GM12878 (cell line): Measurements from ENCODE around the gene CARMIL3. TPM values are rescaled to one million over a fixed set of nuclear protein-coding genes. Genes with fewer than 3 reads are reported as not detected.

Experiments used
- ATAC-seq: fragments of 200-7000 bp; cut with Tn5 transposase; 3 replicates; pipeline ENCODE4 v1.9.1; 2020; ENCODE audit warnings: mild to moderate bottlenecking, moderate library complexity
- BruUV-seq: library from RNA; stranded (reverse); fragments of 400-500 nt; replicated peaks from 2 replicates; lab custom pipeline; 2021; lab: Mats Ljungman, UMichigan
- CTCF ChIA-PET: fragments of 300-600 bp; sonication (Branson Sonifier 250); formaldehyde crosslinking; extraction: SDS; loops from one replicate; lab custom pipeline; 2021; ENCODE audit warnings: inconsistent platforms; lab: Yijun Ruan, JAX
- POLR2A ChIA-PET: fragments of 350-600 bp; formaldehyde crosslinking; extraction: SDS; loops from one replicate; lab custom pipeline; 2021; ENCODE audit warnings: inconsistent platforms; lab: Charles Lee
- RAD21 ChIA-PET: fragments of 300-600 bp; sonication (Branson Sonifier 250); formaldehyde crosslinking; loops from one replicate; lab custom pipeline; 2023; ENCODE audit warnings: antibody characterized with exemption; ENCODE audit not compliant: unreplicated experiment; lab: Charles Lee
- SMC1A ChIA-PET: fragments of 300-600 bp; sonication (Branson Sonifier 250); formaldehyde crosslinking; loops from one replicate; lab custom pipeline; 2023; ENCODE audit not compliant: unreplicated experiment, uncharacterized antibody; lab: Charles Lee
- DNase-seq: peaks from one replicate; pipeline ENCODE4 v3.0.0-alpha.2; 2011; ENCODE audit warnings: low read depth, low spot score
- FAIRE-seq: peaks from 3 replicates; lab custom pipeline; 2011; peaks lifted over from hg19 to GRCh38; lab: Jason Lieb, UNC
- H2AFZ ChIP-seq: 2 replicates; pipeline ENCODE4 v1.6.0; 2011; ENCODE audit warnings: low read depth, low read length, control low read depth; ENCODE audit not compliant: control insufficient read depth
- H3K27ac ChIP-seq: 2 replicates; pipeline ENCODE4 v1.5.1; 2011; ENCODE audit warnings: control low read depth; ENCODE audit not compliant: control insufficient read depth, insufficient read depth
- H3K27me3 ChIP-seq, 2 experiments: replicated peaks in 1 of 2; 2 replicates each; pipeline versions ENCODE4 v1.6.0 to v1.6.1; 2011; ENCODE audit warnings: low read length in 1 of 2; ENCODE audit not compliant: control insufficient read depth in 2 of 2, insufficient read depth in 2 of 2
- H3K36me3 ChIP-seq, 2 experiments: 2 replicates each; pipeline ENCODE4 v1.5.1; 2011; ENCODE audit warnings: low read length in 1 of 2; ENCODE audit not compliant: control insufficient read depth in 2 of 2, insufficient read depth in 2 of 2
- H3K4me1 ChIP-seq: 2 replicates; pipeline ENCODE4 v1.6.1; 2011; ENCODE audit warnings: mild to moderate bottlenecking, low read length, moderate library complexity, mixed read lengths; ENCODE audit not compliant: control insufficient read depth, insufficient read depth
- H3K4me2 ChIP-seq: 2 replicates; pipeline ENCODE4 v1.6.0; 2011; ENCODE audit warnings: control low read depth; ENCODE audit not compliant: control insufficient read depth, insufficient read depth
- H3K4me3 ChIP-seq: fragments of 200-600 bp; sonication (generic); 2 replicates; pipeline ENCODE4 v1.5.1; 2016
- H3K79me2 ChIP-seq: 2 replicates; pipeline ENCODE4 v1.6.0; 2011; ENCODE audit warnings: low read length; ENCODE audit not compliant: control insufficient read depth, insufficient read depth
- H3K9ac ChIP-seq: 2 replicates; pipeline ENCODE4 v1.8.0; 2011; ENCODE audit warnings: low read length, control low read depth, mixed read lengths; ENCODE audit not compliant: control insufficient read depth, insufficient read depth
- H3K9me3 ChIP-seq: replicated peaks from 3 replicates; pipeline ENCODE4 v1.5.1; 2011; ENCODE audit warnings: mild to moderate bottlenecking, low read length; ENCODE audit not compliant: control insufficient read depth, insufficient read depth
- H4K20me1 ChIP-seq: 2 replicates; pipeline ENCODE4 v1.6.0; 2011; ENCODE audit not compliant: control insufficient read depth, insufficient read depth
- CBFB ChIP-seq: IDR thresholded peaks from 2 replicates; pipeline ENCODE4 v1.6.1; 2016; ENCODE audit warnings: antibody characterized with exemption, low read depth
- CHD4 ChIP-seq: fragments of 200-600 bp; sonication (generic); IDR thresholded peaks from 2 replicates; pipeline ENCODE4 v1.6.1; 2016; ENCODE audit warnings: mild to moderate bottlenecking
- DPF2 ChIP-seq: fragments of 450-650 bp; IDR thresholded peaks from 2 replicates; pipeline ENCODE4 v1.6.1; 2017; ENCODE audit warnings: mild to moderate bottlenecking
- PML ChIP-seq: IDR thresholded peaks from 2 replicates; pipeline ENCODE4 v1.6.1; 2012; ENCODE audit warnings: low read length, inconsistent platforms
- SPI1 ChIP-seq: IDR thresholded peaks from 2 replicates; pipeline ENCODE4 v1.6.1; 2011; ENCODE audit warnings: low read depth, mild to moderate bottlenecking, low read length, moderate library complexity, borderline replicate concordance; ENCODE audit not compliant: insufficient read depth
- STAT1 ChIP-seq: fragments of 450-650 bp; conservative IDR thresholded peaks from 2 replicates; pipeline ENCODE4 v1.6.1; 2014; ENCODE audit warnings: antibody characterized with exemption, mild to moderate bottlenecking
- WRNIP1 ChIP-seq: IDR thresholded peaks from 2 replicates; pipeline ENCODE4 v1.6.1; 2011; ENCODE audit warnings: low read depth, low read length, improper control_type of control experiment, borderline replicate concordance
- ZNF274 ChIP-seq: IDR thresholded peaks from one replicate; pipeline ENCODE4 v1.8.0; 2011; ENCODE audit not compliant: insufficient read length, insufficient read depth
- ZZZ3 ChIP-seq: IDR thresholded peaks from 2 replicates; pipeline ENCODE4 v1.6.1; 2011; ENCODE audit warnings: low read depth; ENCODE audit not compliant: control insufficient read depth, insufficient read length
- WGBS: methylation state at CpG from one replicate; pipeline ENCODE4 v1.1.6; 2016; ENCODE audit warnings: low lambda C conversion rate; ENCODE audit not compliant: insufficient replicate concordance, insufficient coverage; ENCODE audit errors: missing lambda C conversion rate; 5-methylcytosine and 5-hydroxymethylcytosine counted together
- in situ Hi-C: fragments of 300-500 bp; cut with MboI; formaldehyde crosslinking; loops from 9 replicates; pipeline ENCODE4 v1.14.3; 2018; ENCODE audit warnings: mixed read lengths
- intact Hi-C: fragments of 100-400 bp; cut with micrococcal nuclease; formaldehyde crosslinking; loops from one replicate; pipeline ENCODE4 v1.14.2; 2022; ENCODE audit not compliant: unreplicated experiment
- polyA plus RNA-seq, 11 experiments: library from polyadenylated mRNA; depleted of rRNA in 4 of 11; unstranded in 6 of 11; stranded (reverse) in 5 of 11; fragments of >200 nt; fragmentation: Nextera tagmentation in 4 of 11; fragmentation: Illumina TruSeq in 1 of 11; extraction: Ambion mirVana in 4 of 11; extraction: Trizol in 1 of 11; gene quantifications; 1 replicate in 1 of 11; 2 replicates in 10 of 11; pipeline versions ENCODE4 v1.2.1 to v1.2.3, GENCODE V29; 2011 to 2016; ENCODE audit warnings: inconsistent platforms in 2 of 11, missing spikeins in 2 of 11, low read depth in 1 of 11
- total RNA-seq, 4 experiments: library from RNA; depleted of rRNA in 3 of 4; stranded (reverse); fragments of >200 nt in 3 of 4; fragmentation: Illumina TruSeq in 1 of 4; extraction: Trizol in 1 of 4; gene quantifications; 2 replicates each; pipeline versions ENCODE4 v1.2.1 to v1.2.3, GENCODE V29; 2013 to 2021
- TF ChIP-seq, protein P1 (sequence below), 3 experiments: IDR thresholded peaks in 2 of 3; conservative IDR thresholded peaks in 1 of 3; 2 replicates each; pipeline ENCODE4 v1.5.1; 2011; ENCODE audit warnings: low read depth in 3 of 3, low read length in 3 of 3, mild to moderate bottlenecking in 3 of 3, control low read depth in 2 of 3, moderate library complexity in 2 of 3, inconsistent platforms in 1 of 3, mixed read lengths in 1 of 3; ENCODE audit not compliant: control insufficient read depth in 2 of 3, insufficient read depth in 1 of 3; ENCODE audit errors: extremely low read depth in 1 of 3
- TF ChIP-seq, protein P2 (sequence below): fragments of 450-650 bp; conservative IDR thresholded peaks from 2 replicates; pipeline ENCODE4 v1.6.1; 2017; ENCODE audit warnings: mild to moderate bottlenecking, moderate library complexity
- TF ChIP-seq, protein P3 (sequence below): fragments of 450-650 bp; IDR thresholded peaks from 2 replicates; pipeline ENCODE4 v1.6.1; 2016; ENCODE audit warnings: mild to moderate bottlenecking
- TF ChIP-seq, protein P4 (sequence below): fragments of 450-650 bp; IDR thresholded peaks from 2 replicates; pipeline ENCODE4 v1.6.1; 2017; ENCODE audit warnings: low read depth, mild to moderate bottlenecking, moderate library complexity

CARMIL3 gene
- total and polyA plus RNA-seq, 10 of the 15 experiments (the other 5 are each of a cell fraction or from before 2014, with no cell fraction given): 0.09 to 0.32 (median 0.25) TPM; not detected in 3

DNA sequence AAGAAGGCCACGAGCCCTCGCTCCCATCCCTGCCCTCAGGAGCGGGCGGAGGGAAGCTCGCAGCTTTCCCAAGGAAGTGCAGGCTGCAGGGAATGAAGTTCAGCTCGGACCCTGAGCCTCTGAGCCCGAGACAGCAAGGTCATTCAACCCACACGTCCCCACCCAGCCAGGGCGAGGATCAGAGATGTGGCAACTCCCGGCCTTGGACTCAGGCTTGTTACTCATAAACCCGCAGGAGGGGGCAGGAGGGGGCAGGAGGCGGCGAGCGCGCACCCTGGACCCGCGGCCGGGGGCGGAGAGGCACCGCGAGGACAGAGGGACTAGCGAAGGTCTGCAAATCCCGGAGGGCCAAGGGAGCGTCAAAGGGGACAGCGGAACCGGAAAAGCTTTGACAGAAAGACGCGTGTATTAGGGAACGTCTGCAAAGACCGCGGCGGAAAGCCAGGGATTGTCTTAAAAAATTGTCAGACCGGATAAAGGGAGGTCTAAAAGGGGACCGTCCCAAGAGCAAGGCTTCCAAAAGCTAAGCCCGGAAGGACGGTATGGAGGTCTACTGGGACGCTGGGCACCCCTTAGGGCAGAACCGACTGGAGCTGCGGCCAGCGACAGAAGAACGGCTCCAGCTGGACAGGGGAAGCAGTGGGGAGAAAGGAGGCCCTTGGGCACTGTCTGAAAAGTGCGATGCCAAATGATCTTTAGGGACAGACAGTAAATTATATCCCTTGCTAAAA lies 62.2 kb downstream of the CARMIL3 start:
- Histone ChIP-seq H3K36me3 (peaks cover 7 to 16% of the 10 kb centered on the region in 2 experiments), H3K27ac (peak overlapping the region; percentile 94), H3K4me3 (peak overlapping the region; percentile 89), H3K4me1 (peaks cover 8% of the 10 kb centered on the region), H4K20me1 (no peaks in the 10 kb centered on the region), H3K9ac (peak overlapping the region; percentile 98), H3K27me3 (no peaks in the 10 kb centered on the region), H3K4me2 (peak overlapping the region; percentile 94), H3K79me2 (peaks cover 24% of the 10 kb centered on the region), H3K9me3 (no peaks in the 10 kb centered on the region), H2AFZ (peak overlapping the region; percentile 76)
- BruUV-seq: no TSS peak
- ATAC-seq (peak; percentile 65), FAIRE-seq (no peak), DNase-seq (peak; percentile 79)
- ChIA-PET RAD21 (interaction anchor here (0.8 to 5.8 kb wide), 20 partner anchors 10 to 317 kb away, joined by 3 to 69 read pairs (median 7); partner anchors contain the start of genes EMC9, FITM1, IPO4 and IRF9), POLR2A (interaction anchor here (0.6 to 17.1 kb wide), 18 partner anchors 12 to 252 kb away, joined by 3 to 276 read pairs (median 6); partner anchors contain the start of genes CIDEB, EMC9, FITM1 and IRF9), SMC1A (interaction anchor here (0.7 to 7.7 kb wide), 20 partner anchors 12 to 219 kb away, joined by 3 to 70 read pairs (median 6); partner anchors contain the start of genes CHMP4A, EMC9, IPO4 and IRF9), CTCF (interaction anchor here (0.7 to 5.9 kb wide), 17 partner anchors 12 to 692 kb away, joined by 3 to 39 read pairs (median 4); partner anchors contain the start of genes EMC9, IRF9, LTB4R and MDP1)
- intact Hi-C loops (loop anchor here (1.0 to 2.0 kb wide), 5 partner anchors 19 to 328 kb away; partner anchors contain the start of genes EMC9, IRF9 and SDR39U1), in situ Hi-C loops (loop anchor here (25.0 kb wide), 1 partner anchor 802 kb away; the partner anchor contains the start of genes BCL2L2, PABPN1 and PPP1R3E)
- WGBS: 2% methylated on average over 42 of the region's 42 CpGs
- TF ChIP-seq SPI1 (no peak; the same call in 1 of the 2 replicates), WRNIP1 (peak; percentile 97; the same call in 1 of the 2 replicates), STAT1 (no peak), PML (peak; percentile 91; the same call in 1 of the 2 replicates), CHD4 (no peak), DPF2 (no peak), CBFB (peak; percentile 65), ZZZ3 (no peak), ZNF274 (no peak)
- TF ChIP-seq, protein P1, sequence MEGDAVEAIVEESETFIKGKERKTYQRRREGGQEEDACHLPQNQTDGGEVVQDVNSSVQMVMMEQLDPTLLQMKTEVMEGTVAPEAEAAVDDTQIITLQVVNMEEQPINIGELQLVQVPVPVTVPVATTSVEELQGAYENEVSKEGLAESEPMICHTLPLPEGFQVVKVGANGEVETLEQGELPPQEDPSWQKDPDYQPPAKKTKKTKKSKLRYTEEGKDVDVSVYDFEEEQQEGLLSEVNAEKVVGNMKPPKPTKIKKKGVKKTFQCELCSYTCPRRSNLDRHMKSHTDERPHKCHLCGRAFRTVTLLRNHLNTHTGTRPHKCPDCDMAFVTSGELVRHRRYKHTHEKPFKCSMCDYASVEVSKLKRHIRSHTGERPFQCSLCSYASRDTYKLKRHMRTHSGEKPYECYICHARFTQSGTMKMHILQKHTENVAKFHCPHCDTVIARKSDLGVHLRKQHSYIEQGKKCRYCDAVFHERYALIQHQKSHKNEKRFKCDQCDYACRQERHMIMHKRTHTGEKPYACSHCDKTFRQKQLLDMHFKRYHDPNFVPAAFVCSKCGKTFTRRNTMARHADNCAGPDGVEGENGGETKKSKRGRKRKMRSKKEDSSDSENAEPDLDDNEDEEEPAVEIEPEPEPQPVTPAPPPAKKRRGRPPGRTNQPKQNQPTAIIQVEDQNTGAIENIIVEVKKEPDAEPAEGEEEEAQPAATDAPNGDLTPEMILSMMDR (IDR thresholded peaks at IDR 0.05 in 2 of 3, conservative IDR thresholded peaks at IDR 0.05 in 1 of 3; ENCODE audit: control insufficient read depth in 2 of 3, extremely low read depth in 1 of 3, insufficient read depth in 1 of 3, low read depth in 3 of 3, low read length in 3 of 3): no peak
- TF ChIP-seq, protein P2, sequence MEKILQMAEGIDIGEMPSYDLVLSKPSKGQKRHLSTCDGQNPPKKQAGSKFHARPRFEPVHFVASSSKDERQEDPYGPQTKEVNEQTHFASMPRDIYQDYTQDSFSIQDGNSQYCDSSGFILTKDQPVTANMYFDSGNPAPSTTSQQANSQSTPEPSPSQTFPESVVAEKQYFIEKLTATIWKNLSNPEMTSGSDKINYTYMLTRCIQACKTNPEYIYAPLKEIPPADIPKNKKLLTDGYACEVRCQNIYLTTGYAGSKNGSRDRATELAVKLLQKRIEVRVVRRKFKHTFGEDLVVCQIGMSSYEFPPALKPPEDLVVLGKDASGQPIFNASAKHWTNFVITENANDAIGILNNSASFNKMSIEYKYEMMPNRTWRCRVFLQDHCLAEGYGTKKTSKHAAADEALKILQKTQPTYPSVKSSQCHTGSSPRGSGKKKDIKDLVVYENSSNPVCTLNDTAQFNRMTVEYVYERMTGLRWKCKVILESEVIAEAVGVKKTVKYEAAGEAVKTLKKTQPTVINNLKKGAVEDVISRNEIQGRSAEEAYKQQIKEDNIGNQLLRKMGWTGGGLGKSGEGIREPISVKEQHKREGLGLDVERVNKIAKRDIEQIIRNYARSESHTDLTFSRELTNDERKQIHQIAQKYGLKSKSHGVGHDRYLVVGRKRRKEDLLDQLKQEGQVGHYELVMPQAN: peak; percentile 82
- TF ChIP-seq, protein P3, sequence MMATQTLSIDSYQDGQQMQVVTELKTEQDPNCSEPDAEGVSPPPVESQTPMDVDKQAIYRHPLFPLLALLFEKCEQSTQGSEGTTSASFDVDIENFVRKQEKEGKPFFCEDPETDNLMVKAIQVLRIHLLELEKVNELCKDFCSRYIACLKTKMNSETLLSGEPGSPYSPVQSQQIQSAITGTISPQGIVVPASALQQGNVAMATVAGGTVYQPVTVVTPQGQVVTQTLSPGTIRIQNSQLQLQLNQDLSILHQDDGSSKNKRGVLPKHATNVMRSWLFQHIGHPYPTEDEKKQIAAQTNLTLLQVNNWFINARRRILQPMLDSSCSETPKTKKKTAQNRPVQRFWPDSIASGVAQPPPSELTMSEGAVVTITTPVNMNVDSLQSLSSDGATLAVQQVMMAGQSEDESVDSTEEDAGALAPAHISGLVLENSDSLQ: no peak
- TF ChIP-seq, protein P4, sequence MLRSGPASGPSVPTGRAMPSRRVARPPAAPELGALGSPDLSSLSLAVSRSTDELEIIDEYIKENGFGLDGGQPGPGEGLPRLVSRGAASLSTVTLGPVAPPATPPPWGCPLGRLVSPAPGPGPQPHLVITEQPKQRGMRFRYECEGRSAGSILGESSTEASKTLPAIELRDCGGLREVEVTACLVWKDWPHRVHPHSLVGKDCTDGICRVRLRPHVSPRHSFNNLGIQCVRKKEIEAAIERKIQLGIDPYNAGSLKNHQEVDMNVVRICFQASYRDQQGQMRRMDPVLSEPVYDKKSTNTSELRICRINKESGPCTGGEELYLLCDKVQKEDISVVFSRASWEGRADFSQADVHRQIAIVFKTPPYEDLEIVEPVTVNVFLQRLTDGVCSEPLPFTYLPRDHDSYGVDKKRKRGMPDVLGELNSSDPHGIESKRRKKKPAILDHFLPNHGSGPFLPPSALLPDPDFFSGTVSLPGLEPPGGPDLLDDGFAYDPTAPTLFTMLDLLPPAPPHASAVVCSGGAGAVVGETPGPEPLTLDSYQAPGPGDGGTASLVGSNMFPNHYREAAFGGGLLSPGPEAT: peak; percentile 98
